IMR-90 (cell line): ENCODE data around the gene KIF5C. TPM values are rescaled to one million over a fixed set of nuclear protein-coding genes. Genes with fewer than 3 reads are reported as not detected.

Source experiments
- ATAC-seq: fragments of 200-7000 bp; cut with Tn5 transposase; 2 replicates; pipeline ENCODE4 v1.9.1; 2020; ENCODE audit warnings: low read depth, mild to moderate bottlenecking, moderate library complexity
- BruUV-seq: library from RNA; stranded (reverse); fragments of 400-500 nt; replicated peaks from 2 replicates; lab custom pipeline; 2021; lab: Mats Ljungman, UMichigan
- CTCF ChIA-PET: fragments of 300-600 bp; formaldehyde crosslinking; extraction: SDS; loops from one replicate; lab custom pipeline; 2021; ENCODE audit warnings: antibody characterized with exemption; lab: Yijun Ruan, JAX
- POLR2A ChIA-PET: fragments of 300-600 bp; sonication (Branson Sonifier 250); formaldehyde crosslinking; loops from one replicate; lab custom pipeline; 2022; ENCODE audit warnings: antibody characterized with exemption; ENCODE audit not compliant: unreplicated experiment; lab: Charles Lee
- DNase-seq: peaks from one replicate; pipeline ENCODE4 v3.0.0; 2013
- H2AFZ ChIP-seq: replicated peaks from 2 replicates; pipeline ENCODE3; 2013; ENCODE audit warnings: low read length, mild to moderate bottlenecking; ENCODE audit not compliant: poor library complexity
- H2AK5ac ChIP-seq: 2 replicates; pipeline ENCODE4 v1.6.1; 2013; ENCODE audit warnings: low read depth, low read length, inconsistent platforms
- H2AK9ac ChIP-seq: replicated peaks from 2 replicates; pipeline ENCODE3; 2013; ENCODE audit warnings: mild to moderate bottlenecking, low read depth, low read length, moderate library complexity; ENCODE audit not compliant: poor library complexity
- H2BK120ac ChIP-seq: 2 replicates; pipeline ENCODE4 v1.6.1; 2013; ENCODE audit warnings: low read depth, low read length, inconsistent platforms
- H2BK15ac ChIP-seq: 3 replicates; pipeline ENCODE4 v1.6.1; 2013; ENCODE audit warnings: low read depth, low read length, inconsistent platforms
- H2BK20ac ChIP-seq: 2 replicates; pipeline ENCODE4 v1.6.1; 2013; ENCODE audit warnings: low read depth, mild to moderate bottlenecking, inconsistent platforms, low read length, moderate library complexity
- H2BK5ac ChIP-seq: 2 replicates; pipeline ENCODE4 v1.6.1; 2013; ENCODE audit warnings: mild to moderate bottlenecking, low read depth, low read length, inconsistent platforms; ENCODE audit not compliant: poor library complexity, severe bottlenecking
- H3K14ac ChIP-seq: replicated peaks from 2 replicates; pipeline ENCODE4 v1.6.1; 2013; ENCODE audit warnings: low read depth, low read length, inconsistent platforms
- H3K18ac ChIP-seq: 2 replicates; pipeline ENCODE4 v1.6.1; 2013; ENCODE audit warnings: low read depth, low read length, control low read depth
- H3K23ac ChIP-seq: 2 replicates; pipeline ENCODE4 v1.6.1; 2013; ENCODE audit warnings: low read depth, low read length, inconsistent platforms
- H3K27ac ChIP-seq: 2 replicates; pipeline ENCODE4 v1.5.1; 2013; ENCODE audit warnings: mild to moderate bottlenecking, control low read depth, low read length; ENCODE audit not compliant: insufficient read depth
- H3K27me3 ChIP-seq: 2 replicates; pipeline ENCODE4 v1.6.1; 2013; ENCODE audit warnings: low read length; ENCODE audit not compliant: control insufficient read depth, insufficient read depth
- H3K36me3 ChIP-seq: 2 replicates; pipeline ENCODE4 v1.6.1; 2013; ENCODE audit warnings: low read length, mixed read lengths; ENCODE audit not compliant: control insufficient read depth, insufficient read depth
- H3K4ac ChIP-seq: 2 replicates; pipeline ENCODE4 v1.6.1; 2013; ENCODE audit warnings: low read depth, low read length, inconsistent platforms
- H3K4me1 ChIP-seq: 2 replicates; pipeline ENCODE4 v1.6.1; 2013; ENCODE audit warnings: low read length, mixed read lengths; ENCODE audit not compliant: control insufficient read depth, insufficient read depth
- H3K4me2 ChIP-seq: 2 replicates; pipeline ENCODE4 v1.6.1; 2013; ENCODE audit warnings: low read depth, mild to moderate bottlenecking, control low read depth, low read length, moderate library complexity
- H3K4me3 ChIP-seq: 2 replicates; pipeline ENCODE4 v1.5.1; 2013; ENCODE audit warnings: low read depth, mild to moderate bottlenecking, control low read depth, low read length, moderate library complexity; ENCODE audit not compliant: insufficient read depth
- H3K56ac ChIP-seq: 2 replicates; pipeline ENCODE4 v1.6.1; 2013; ENCODE audit warnings: low read length, inconsistent platforms; ENCODE audit not compliant: insufficient read depth; ENCODE audit errors: extremely low read depth
- H3K79me1 ChIP-seq, 2 experiments: 2 replicates each; pipeline ENCODE4 v1.6.1; 2013; ENCODE audit warnings: low read length in 2 of 2, inconsistent platforms in 1 of 2, low read depth in 1 of 2
- H3K9ac ChIP-seq: 2 replicates; pipeline ENCODE4 v1.6.1; 2013; ENCODE audit warnings: low read depth, low read length, control low read depth
- H3K9me1 ChIP-seq: 2 replicates; pipeline ENCODE4 v1.6.1; 2013; ENCODE audit warnings: low read length, inconsistent platforms; ENCODE audit not compliant: insufficient read depth
- H3K9me3 ChIP-seq: 2 replicates; pipeline ENCODE4 v1.6.1; 2013; ENCODE audit warnings: low read length; ENCODE audit not compliant: control insufficient read depth, insufficient read depth
- H4K20me1 ChIP-seq: 2 replicates; pipeline ENCODE4 v1.6.1; 2013; ENCODE audit warnings: low read length, inconsistent platforms; ENCODE audit not compliant: insufficient read depth
- H4K5ac ChIP-seq: 2 replicates; pipeline ENCODE4 v1.6.1; 2013; ENCODE audit warnings: mild to moderate bottlenecking, low read depth, low read length, control low read depth
- H4K8ac ChIP-seq, 2 experiments: 2 replicates each; pipeline ENCODE4 v1.6.1; 2013; ENCODE audit warnings: low read depth in 2 of 2, low read length in 2 of 2, control low read depth in 1 of 2, inconsistent platforms in 1 of 2
- H4K91ac ChIP-seq: 2 replicates; pipeline ENCODE4 v1.6.1; 2013; ENCODE audit warnings: low read depth, low read length, inconsistent platforms; ENCODE audit not compliant: insufficient read depth
- BHLHE40 ChIP-seq: fragments of 150-350 bp; IDR thresholded peaks from 2 replicates; pipeline ENCODE4 v1.6.1; 2016; ENCODE audit warnings: mild to moderate bottlenecking, low read depth, low read length
- CEBPB ChIP-seq: IDR thresholded peaks from 2 replicates; pipeline ENCODE4 v1.6.1; 2012; ENCODE audit warnings: low read depth, low read length, improper control_type of control experiment
- CHD1 ChIP-seq: IDR thresholded peaks from 2 replicates; pipeline ENCODE4 v1.6.1; 2012; ENCODE audit warnings: low read depth, low read length, improper control_type of control experiment
- CTCF ChIP-seq: conservative IDR thresholded peaks from 2 replicates; pipeline ENCODE4 v1.5.1; 2012; ENCODE audit warnings: mild to moderate bottlenecking, low read depth, low read length, improper control_type of control experiment
- ELK1 ChIP-seq: fragments of 150-350 bp; IDR thresholded peaks from 2 replicates; pipeline ENCODE4 v1.6.1; 2016; ENCODE audit warnings: low read depth, mild to moderate bottlenecking, low read length, moderate library complexity, borderline replicate concordance
- FOS ChIP-seq: fragments of 150-350 bp; IDR thresholded peaks from 2 replicates; pipeline ENCODE4 v1.6.1; 2016; ENCODE audit warnings: low read depth, low read length
- MAFK ChIP-seq: IDR thresholded peaks from 2 replicates; pipeline ENCODE4 v1.6.1; 2012; ENCODE audit warnings: low read depth, low read length, improper control_type of control experiment
- MAZ ChIP-seq: IDR thresholded peaks from 2 replicates; pipeline ENCODE4 v1.6.1; 2012; ENCODE audit warnings: low read depth, mild to moderate bottlenecking, low read length, improper control_type of control experiment, moderate library complexity, borderline replicate concordance
- MXI1 ChIP-seq: IDR thresholded peaks from 2 replicates; pipeline ENCODE4 v1.6.1; 2012; ENCODE audit warnings: low read depth, mild to moderate bottlenecking, low read length, moderate library complexity, borderline replicate concordance
- NFE2L2 ChIP-seq: fragments of 150-350 bp; IDR thresholded peaks from 2 replicates; pipeline ENCODE4 v1.6.1; 2016; ENCODE audit warnings: low read depth, mild to moderate bottlenecking, low read length
- POLR2A ChIP-seq: IDR thresholded peaks from 2 replicates; pipeline ENCODE4 v1.6.1; 2012; ENCODE audit warnings: mild to moderate bottlenecking, low read depth, low read length
- RAD21 ChIP-seq: IDR thresholded peaks from 2 replicates; pipeline ENCODE4 v1.6.1; 2012; ENCODE audit warnings: low read length, improper control_type of control experiment
- RCOR1 ChIP-seq: IDR thresholded peaks from 2 replicates; pipeline ENCODE4 v1.6.1; 2012; ENCODE audit warnings: mild to moderate bottlenecking, low read length, improper control_type of control experiment; ENCODE audit not compliant: insufficient replicate concordance
- RFX5 ChIP-seq: IDR thresholded peaks from 2 replicates; pipeline ENCODE4 v1.8.0; 2012; ENCODE audit warnings: low read depth, mild to moderate bottlenecking, low read length, moderate library complexity
- SMC3 ChIP-seq: fragments of 150-350 bp; IDR thresholded peaks from 2 replicates; pipeline ENCODE4 v1.6.1; 2016; ENCODE audit warnings: low read depth, mild to moderate bottlenecking, antibody characterized with exemption, low read length, moderate library complexity
- USF2 ChIP-seq: fragments of 150-350 bp; IDR thresholded peaks from 2 replicates; pipeline ENCODE4 v1.6.1; 2017; ENCODE audit warnings: mild to moderate bottlenecking, antibody characterized with exemption, low read length, low read depth
- WGBS, 2 experiments: methylation state at CpG; one replicate each; pipeline versions ENCODE4 v1.1.5 to v1.1.7; 2013; ENCODE audit warnings: missing lambda C conversion rate in 2 of 2; ENCODE audit not compliant: insufficient read length in 1 of 2; ENCODE audit errors: extremely low coverage in 2 of 2; 5-methylcytosine and 5-hydroxymethylcytosine counted together
- dilution Hi-C: fragments of 300-500 bp; cut with HindIII; formaldehyde crosslinking; loops from one replicate; pipeline ENCODE4 v1.14.3; 2018; ENCODE audit warnings: low sequenced_read_pairs; ENCODE audit not compliant: unreplicated experiment
- in situ Hi-C: fragments of 300-500 bp; cut with MboI; formaldehyde crosslinking; loops from 3 replicates; pipeline ENCODE4 v1.14.3; 2019; ENCODE audit warnings: low sequenced_read_pairs, inconsistent platforms, mixed read lengths
- intact Hi-C: fragments of 100-400 bp; cut with micrococcal nuclease; formaldehyde crosslinking; loops from 2 replicates; pipeline ENCODE4 v1.10.0; 2022
- polyA plus RNA-seq, 3 experiments: library from polyadenylated mRNA; depleted of rRNA; stranded (reverse); fragments of >200 nt; gene quantifications; 2 replicates each; pipeline ENCODE4 v1.2.3, GENCODE V29; 2012; ENCODE audit warnings: low replicate concordance in 1 of 3
- total RNA-seq: library from RNA; depleted of rRNA; stranded (reverse); fragments of >200 nt; gene quantifications from 2 replicates; pipeline ENCODE4 v1.2.3, GENCODE V29; 2012

Gene KIF5C
- total and polyA plus RNA-seq, 2 of the 4 experiments (the other 2 are of a cell fraction), result 0.10 to 0.18 TPM

- no peaks in the 10 kb centered on the region for H3K27me3 ChIP-seq
- H3K4me3 ChIP-seq, result peak overlapping the region; percentile 4; the same call in 1 of the 2 replicates
- 47% methylated on average over 3 of the region's 10 CpGs; no CpG with 5 or more reads in 1 of the 2 experiments for WGBS, 2 experiments
- DNase-seq (no peak), ATAC-seq (peak; percentile 53)
- H2AK9ac ChIP-seq, result no peak overlapping the region
- no peaks in the 10 kb centered on the region for H3K9me1 ChIP-seq
- H3K4me1 ChIP-seq, result peaks cover 3% of the 10 kb centered on the region
- H3K79me1 ChIP-seq, result no peaks in the 10 kb centered on the region
- H3K14ac ChIP-seq, result no peak overlapping the region
- H4K20me1 ChIP-seq, result no peaks in the 10 kb centered on the region
- ChIA-PET CTCF (no interaction called here), POLR2A (no interaction called here)
- no peak overlapping the region for H2BK20ac ChIP-seq
- no peak overlapping the region for H4K5ac ChIP-seq
- H3K9me3 ChIP-seq, result no peaks in the 10 kb centered on the region
- H3K27ac ChIP-seq, result no peak overlapping the region
- peak overlapping the region; percentile 83 for H3K23ac ChIP-seq
- no peak for TF ChIP-seq RAD21
- TF ChIP-seq MAFK, result no peak
- TF ChIP-seq ELK1, result no peak
- TF ChIP-seq BHLHE40, result no peak
- no peak for TF ChIP-seq NFE2L2
- no peak for TF ChIP-seq CTCF
- TF ChIP-seq FOS, result no peak
- no peak for TF ChIP-seq RCOR1
- TF ChIP-seq MXI1, result no peak
- no peak for TF ChIP-seq MAZ
- TF ChIP-seq CHD1, result no peak
- TF ChIP-seq POLR2A, result no peak
- TF ChIP-seq SMC3, result no peak
- TF ChIP-seq RFX5, result no peak
- no peak for TF ChIP-seq USF2
- TF ChIP-seq CEBPB, result no peak
- no peaks in the 10 kb centered on the region for H3K36me3 ChIP-seq
- H2AK5ac ChIP-seq, result no peak overlapping the region
- peak overlapping the region; percentile 67 for H3K4me2 ChIP-seq
- H3K56ac ChIP-seq, result no peak overlapping the region
- H3K18ac ChIP-seq, result no peak overlapping the region
- H3K9ac ChIP-seq, result no peak overlapping the region
- no peak overlapping the region for H3K4ac ChIP-seq
- H2AFZ ChIP-seq, result peak overlapping the region; percentile 68
- no peak overlapping the region for H2BK15ac ChIP-seq
- dilution Hi-C loops, result no loop called here
- H2BK120ac ChIP-seq, result peak overlapping the region; percentile 36; the same call in 1 of the 2 replicates
- intact Hi-C loops, result no loop called here
- in situ Hi-C loops, result no loop called here
- BruUV-seq, result no TSS peak
- H4K91ac ChIP-seq, result no peak overlapping the region
- H4K8ac ChIP-seq, result no peak overlapping the region
- no peak overlapping the region for H2BK5ac ChIP-seq
Measured at GRCh38 chr2:149075853-149076252, 200.8 kb downstream of the KIF5C start.
